GM21528 (cell line): Measurements from ENCODE around the gene KRTAP1-3.
"Not testable (repeated sequence)": the region's sequence is repeated elsewhere in the genome, so short reads cannot be mapped to it uniquely, and the experiment has no call there.

ENCODE experiments used
- ATAC-seq: cut with Tn5 transposase; IDR thresholded peaks from one replicate; pipeline ENCODE4 v1.9.1; 2021; ENCODE audit warnings: mild to moderate bottlenecking, moderate library complexity; ENCODE audit not compliant: unreplicated experiment, low FRiP score

Gene KRTAP1-3

GRCh38 chr17:41054556-41054955, 19.9 kb upstream of the KRTAP1-3 start:
- ATAC-seq: not testable (repeated sequence)

GRCh38 chr17:41054025-41054424, 19.4 kb upstream of the KRTAP1-3 start:
- ATAC-seq: no peak

GRCh38 chr17:41052566-41052965, 17.9 kb upstream of the KRTAP1-3 start:
- ATAC-seq: no peak

GRCh38 chr17:41049110-41049509, 14.4 kb upstream of the KRTAP1-3 start:
- ATAC-seq: no peak

- ATAC-seq: no peak
Observed at GRCh38 chr17:41048441-41048840, 13.8 kb upstream of the KRTAP1-3 start.

- ATAC-seq: not testable (repeated sequence)
Observed at GRCh38 chr17:41046735-41047465, 12.2 kb upstream of the KRTAP1-3 start, which contains the start of gene KRTAP2-1. Gene KRTAP2-1, minus strand, starts transcription at chr17:41047316. Its CDS starts 49 bp downstream, at chr17:41047267.

GRCh38 chr17:41042953-41043352, 8.3 kb upstream of the KRTAP1-3 start:
- ATAC-seq: no peak

GRCh38 chr17:41040783-41041571, 6.3 kb upstream of the KRTAP1-3 start, which contains the start of gene KRTAP1-1:
Gene KRTAP1-1, minus strand, starts transcription at chr17:41041450. Its CDS starts 53 bp downstream, at chr17:41041397.
- ATAC-seq: not testable (repeated sequence)

- ATAC-seq: no peak
Observed at GRCh38 chr17:41037853-41038350, 3.2 kb upstream of the KRTAP1-3 start.

- no peak for ATAC-seq
Observed at GRCh38 chr17:41029633-41030245, 4.9 kb downstream of the KRTAP1-3 start, which contains the start of gene KRTAP1-4. Gene KRTAP1-4, minus strand, starts transcription at chr17:41030195. Its CDS starts 117 bp downstream, at chr17:41030078.

- no peak for ATAC-seq
Observed at GRCh38 chr17:41026715-41027471, 7.8 kb downstream of the KRTAP1-3 start, which contains the start of gene KRTAP1-5. Gene KRTAP1-5, minus strand, starts transcription at chr17:41027208. Its CDS starts 53 bp downstream, at chr17:41027155.

- no peak for ATAC-seq
Observed at GRCh38 chr17:41024697-41025096, 10.0 kb downstream of the KRTAP1-3 start.

GRCh38 chr17:41020336-41020735, 14.3 kb downstream of the KRTAP1-3 start:
- no peak for ATAC-seq

GRCh38 chr17:41019415-41019814, 15.3 kb downstream of the KRTAP1-3 start:
- ATAC-seq: no peak

- ATAC-seq: no peak
Observed at GRCh38 chr17:41018541-41018940, 16.1 kb downstream of the KRTAP1-3 start.

GRCh38 chr17:41016578-41017215, 18.0 kb downstream of the KRTAP1-3 start:
- ATAC-seq: no peak

- no peak for ATAC-seq
Observed at GRCh38 chr17:41015454-41015853, 19.2 kb downstream of the KRTAP1-3 start.

GRCh38 chr17:41013606-41014005, 21.1 kb downstream of the KRTAP1-3 start:
- ATAC-seq: no peak

- ATAC-seq: no peak
Observed at GRCh38 chr17:41013181-41013580, 21.5 kb downstream of the KRTAP1-3 start.
